Neuronal stem cell (in vitro differentiated cells): ENCODE measurements around the gene GLUD1.
"Not testable (repeated sequence)": the region's sequence is repeated elsewhere in the genome, so short reads cannot be mapped to it uniquely, and the experiment has no call there.

Experiments used
- DNase-seq: peaks from one replicate; pipeline ENCODE4 v3.0.0-alpha.2; 2013; ENCODE audit warnings: low spot score
- H2AFZ ChIP-seq: one replicate; pipeline ENCODE4 v1.6.1; 2013; ENCODE audit warnings: mild to moderate bottlenecking, low read length, inconsistent platforms
- H2AK5ac ChIP-seq: 2 replicates; pipeline ENCODE4 v1.6.1; 2013; ENCODE audit warnings: low read depth, mild to moderate bottlenecking, inconsistent platforms, low read length, moderate library complexity, mixed read lengths
- H2BK120ac ChIP-seq: 2 replicates; pipeline ENCODE4 v1.6.1; 2013; ENCODE audit warnings: low read depth, mild to moderate bottlenecking, inconsistent platforms, low read length, moderate library complexity, mixed read lengths
- H2BK12ac ChIP-seq: one replicate; pipeline ENCODE4 v1.6.1; 2013; ENCODE audit warnings: low read length, inconsistent platforms
- H2BK15ac ChIP-seq: 2 replicates; pipeline ENCODE4 v1.6.1; 2013; ENCODE audit warnings: mild to moderate bottlenecking, low read length, inconsistent platforms, mixed read lengths
- H2BK5ac ChIP-seq: one replicate; pipeline ENCODE4 v1.6.1; 2013; ENCODE audit warnings: inconsistent platforms, mild to moderate bottlenecking, low read length, moderate library complexity
- H3K14ac ChIP-seq: one replicate; pipeline ENCODE4 v1.6.1; 2013; ENCODE audit warnings: low read length, inconsistent platforms
- H3K18ac ChIP-seq: 2 replicates; pipeline ENCODE4 v1.6.1; 2013; ENCODE audit warnings: low read length, inconsistent platforms
- H3K23ac ChIP-seq: 2 replicates; pipeline ENCODE4 v1.6.1; 2013; ENCODE audit warnings: low read depth, mild to moderate bottlenecking, mixed read lengths, low read length, inconsistent platforms; ENCODE audit not compliant: poor library complexity
- H3K27ac ChIP-seq: replicated peaks from 3 replicates; pipeline ENCODE4 v1.5.1; 2013; ENCODE audit warnings: low read length, inconsistent platforms
- H3K27me3 ChIP-seq, 3 experiments: 2 replicates each; pipeline ENCODE4 v1.6.1; 2013; ENCODE audit warnings: low read length in 3 of 3, mild to moderate bottlenecking in 2 of 3, inconsistent platforms in 1 of 3, low read depth in 1 of 3, mixed read lengths in 1 of 3, moderate library complexity in 1 of 3; ENCODE audit not compliant: control insufficient read depth in 3 of 3, insufficient read depth in 3 of 3
- H3K36me3 ChIP-seq, 2 donors: replicated peaks in 1 of 2; 2 replicates each; pipeline ENCODE4 v1.6.1; 2013; ENCODE audit warnings: low read length in 2 of 2; ENCODE audit not compliant: control insufficient read depth in 2 of 2, insufficient read depth in 2 of 2
- H3K4ac ChIP-seq: 2 replicates; pipeline ENCODE4 v1.6.1; 2013; ENCODE audit warnings: inconsistent platforms, mild to moderate bottlenecking, low read length, moderate library complexity
- H3K4me1 ChIP-seq, 2 donors: 1 replicate in 1 of 2; 2 replicates in 1 of 2; pipeline ENCODE4 v1.6.1; 2013; ENCODE audit warnings: low read length in 2 of 2, low read depth in 1 of 2; ENCODE audit not compliant: control insufficient read depth in 2 of 2, insufficient read depth in 1 of 2
- H3K4me2 ChIP-seq: one replicate; pipeline ENCODE4 v1.6.1; 2013; ENCODE audit warnings: mild to moderate bottlenecking, low read length, inconsistent platforms; ENCODE audit not compliant: insufficient read depth, poor library complexity, severe bottlenecking
- H3K4me3 ChIP-seq, 2 donors: 2 replicates each; pipeline ENCODE4 v1.5.1; 2013; ENCODE audit warnings: low read length in 2 of 2, mild to moderate bottlenecking in 2 of 2, inconsistent platforms in 1 of 2, moderate library complexity in 1 of 2
- H3K79me1 ChIP-seq: one replicate; pipeline ENCODE4 v1.6.1; 2013; ENCODE audit warnings: low read depth, mild to moderate bottlenecking, inconsistent platforms, low read length, moderate library complexity
- H3K9ac ChIP-seq: one replicate; pipeline ENCODE4 v1.6.1; 2013; ENCODE audit warnings: mild to moderate bottlenecking, low read depth, low read length, inconsistent platforms; ENCODE audit not compliant: poor library complexity
- H3K9me3 ChIP-seq, 2 donors: replicated peaks in 1 of 2; 2 replicates each; pipeline versions ENCODE3 to v1.6.1; 2013; ENCODE audit warnings: low read length in 2 of 2, mild to moderate bottlenecking in 2 of 2, inconsistent platforms in 1 of 2, low read depth in 1 of 2, mixed read lengths in 1 of 2, moderate library complexity in 1 of 2; ENCODE audit not compliant: control insufficient read depth in 2 of 2, insufficient read depth in 1 of 2
- H4K8ac ChIP-seq: one replicate; pipeline ENCODE4 v1.6.1; 2013; ENCODE audit warnings: low read depth, mild to moderate bottlenecking, inconsistent platforms, low read length, moderate library complexity
- H4K91ac ChIP-seq: one replicate; pipeline ENCODE4 v1.6.1; 2013; ENCODE audit warnings: low read length, low read depth, mild to moderate bottlenecking, inconsistent platforms; ENCODE audit not compliant: poor library complexity
- WGBS, 2 donors: extraction: QIAGEN DNeasy Blood & Tissue Kit; methylation state at CpG; one replicate each; pipeline ENCODE4 v1.1.7; 2013; ENCODE audit warnings: missing lambda C conversion rate in 2 of 2, mixed read lengths in 1 of 2; ENCODE audit not compliant: insufficient read length in 2 of 2, insufficient replicate concordance in 1 of 2; ENCODE audit errors: extremely low coverage in 2 of 2; 5-methylcytosine and 5-hydroxymethylcytosine counted together

GLUD1 gene

GRCh38 chr10:87018127-87018526 lies 76.5 kb downstream of the GLUD1 start:
- H3K9me3 ChIP-seq, H3K4ac ChIP-seq, H4K91ac ChIP-seq, H3K9ac ChIP-seq, H4K8ac ChIP-seq, H3K4me2 ChIP-seq, H3K4me1 ChIP-seq, H2BK5ac ChIP-seq, H3K23ac ChIP-seq, H2BK120ac ChIP-seq, H3K18ac ChIP-seq, H3K14ac ChIP-seq, H3K27me3 ChIP-seq, DNase-seq, H2AK5ac ChIP-seq, H2AFZ ChIP-seq, H3K36me3 ChIP-seq, H2BK15ac ChIP-seq, H2BK12ac ChIP-seq, H3K27ac ChIP-seq, H3K79me1 ChIP-seq, H3K4me3 ChIP-seq: not testable (repeated sequence)
- no CpG with 5 or more reads among the region's 6 CpGs for WGBS, 2 donors

GRCh38 chr10:87014986-87015716 lies 79.5 kb downstream of the GLUD1 start:
- H2AK5ac ChIP-seq, H2AFZ ChIP-seq, H2BK15ac ChIP-seq, H2BK5ac ChIP-seq, H3K23ac ChIP-seq, H3K79me1 ChIP-seq, H3K4me3 ChIP-seq, H3K4me1 ChIP-seq, H2BK120ac ChIP-seq, H3K4ac ChIP-seq, H4K8ac ChIP-seq, H3K9ac ChIP-seq, DNase-seq, H3K36me3 ChIP-seq, H3K27ac ChIP-seq, H4K91ac ChIP-seq, H3K9me3 ChIP-seq, H2BK12ac ChIP-seq, H3K14ac ChIP-seq, H3K4me2 ChIP-seq, H3K27me3 ChIP-seq, H3K18ac ChIP-seq: not testable (repeated sequence)
- no CpG with 5 or more reads among the region's 10 CpGs for WGBS, 2 donors

DNA sequence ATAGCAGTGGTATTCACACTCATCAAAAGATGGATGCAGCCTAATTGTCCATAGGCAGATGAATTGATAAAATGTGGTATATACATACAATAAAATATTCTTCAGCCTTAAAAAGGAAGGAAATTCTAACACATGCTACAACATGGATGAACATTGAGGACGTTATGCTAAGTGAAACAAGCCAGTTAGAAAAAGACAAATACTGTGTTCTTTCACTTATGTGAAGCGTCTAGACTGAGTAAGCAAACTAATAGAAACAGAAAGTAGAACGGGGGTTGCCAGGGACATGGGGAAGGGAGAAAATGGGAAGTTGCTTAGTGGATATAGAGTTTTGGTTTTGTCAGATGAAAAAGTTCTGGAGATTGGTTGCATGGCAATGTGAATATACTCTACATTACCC lies 81.1 kb downstream of the GLUD1 start:
- H4K91ac ChIP-seq, H2BK15ac ChIP-seq, H3K18ac ChIP-seq, H3K27me3 ChIP-seq, H3K4ac ChIP-seq, H3K36me3 ChIP-seq, H3K27ac ChIP-seq, H3K9ac ChIP-seq, DNase-seq, H2BK120ac ChIP-seq, H2BK12ac ChIP-seq, H2AFZ ChIP-seq, H4K8ac ChIP-seq, H3K4me1 ChIP-seq, H3K9me3 ChIP-seq, H3K4me2 ChIP-seq, H3K79me1 ChIP-seq, H3K23ac ChIP-seq, H3K14ac ChIP-seq, H2AK5ac ChIP-seq, H3K4me3 ChIP-seq, H2BK5ac ChIP-seq: not testable (repeated sequence)
- no CpG with 5 or more reads among the region's 3 CpGs for WGBS, 2 donors

- not testable (repeated sequence) for H3K79me1 ChIP-seq, H2BK12ac ChIP-seq, H3K14ac ChIP-seq, H3K27ac ChIP-seq, H3K36me3 ChIP-seq, H3K23ac ChIP-seq, H2BK15ac ChIP-seq, H2BK120ac ChIP-seq, H3K9ac ChIP-seq, H4K91ac ChIP-seq, DNase-seq, H3K4ac ChIP-seq, H3K27me3 ChIP-seq, H3K18ac ChIP-seq, H2BK5ac ChIP-seq, H2AK5ac ChIP-seq, H4K8ac ChIP-seq, H3K4me2 ChIP-seq, H2AFZ ChIP-seq, H3K4me1 ChIP-seq, H3K9me3 ChIP-seq, H3K4me3 ChIP-seq
- no CpG with 5 or more reads among the region's 18 CpGs for WGBS, 2 donors
These were observed 85.4 kb downstream of the GLUD1 start for GRCh38 chr10:87009134-87009696.
